NOMO-1 treated with dmso at 0.1 percent for 144 hours (cell line): ENCODE data around the gene ILF3.
"Not testable (repeated sequence)": the region's sequence is repeated elsewhere in the genome, so short reads cannot be mapped to it uniquely, and the experiment has no call there.

Experiments
- DNase-seq: peaks from one replicate; lab custom pipeline; 2025; ENCODE audit not compliant: unreplicated experiment; lab: John Stamatoyannopoulos, UW

The ILF3 gene

GRCh38 chr19:10671922-10672321, 17.8 kb downstream of the ILF3 start:
- not testable (repeated sequence) for DNase-seq

- DNase-seq = not testable (repeated sequence)
Measured at GRCh38 chr19:10675214-10675613, 21.1 kb downstream of the ILF3 start.

GRCh38 chr19:10677751-10678150, 23.6 kb downstream of the ILF3 start:
- DNase-seq = no peak

- DNase-seq = no peak
Measured at GRCh38 chr19:10678813-10679212, 24.7 kb downstream of the ILF3 start.

- no peak for DNase-seq
Measured at GRCh38 chr19:10679743-10680142, 25.6 kb downstream of the ILF3 start.

- no peak for DNase-seq
Measured at GRCh38 chr19:10680545-10681135, 26.5 kb downstream of the ILF3 start.

GRCh38 chr19:10681658-10682057, 27.5 kb downstream of the ILF3 start:
- no peak for DNase-seq

- DNase-seq = no peak
Measured at GRCh38 chr19:10682397-10683063, 28.4 kb downstream of the ILF3 start.

GRCh38 chr19:10683064-10683426, 28.9 kb downstream of the ILF3 start:
- DNase-seq = no peak

GRCh38 chr19:10683582-10683981, 29.4 kb downstream of the ILF3 start:
- no peak for DNase-seq

GRCh38 chr19:10685210-10685609, 31.1 kb downstream of the ILF3 start:
- no peak for DNase-seq

- DNase-seq = no peak
Measured at GRCh38 chr19:10686193-10686592, 32.0 kb downstream of the ILF3 start.

- no peak for DNase-seq
Measured at GRCh38 chr19:10686661-10687517, 32.7 kb downstream of the ILF3 start.

- DNase-seq = no peak
Measured at GRCh38 chr19:10687518-10688288, 33.6 kb downstream of the ILF3 start.

- DNase-seq = no peak
Measured at GRCh38 chr19:10688545-10689280, 34.6 kb downstream of the ILF3 start.

- DNase-seq = no peak
Measured at GRCh38 chr19:10690341-10690781, 36.2 kb downstream of the ILF3 start.

GRCh38 chr19:10691178-10691881, 37.2 kb downstream of the ILF3 start:
- no peak for DNase-seq

- DNase-seq = no peak
Measured at GRCh38 chr19:10691883-10692282, 37.7 kb downstream of the ILF3 start.

GRCh38 chr19:10692673-10693264, 38.6 kb downstream of the ILF3 start:
- DNase-seq = no peak
